AML-193 (cell line): ENCODE data around the gene TMEM123.

ENCODE experiments used
- DNase-seq, 2 experiments: peaks; one replicate each; lab custom pipeline; 2025; lab: John Stamatoyannopoulos, UW

Gene TMEM123

GRCh38 chr11:102471474-102471873 lies 18.9 kb upstream of the TMEM123 start:
- no peak for DNase-seq

- no peak for DNase-seq
These were observed 17.7 kb upstream of the TMEM123 start for GRCh38 chr11:102470251-102470650.

- no peak for DNase-seq
These were observed 16.7 kb upstream of the TMEM123 start for GRCh38 chr11:102469196-102469821.

- no peak for DNase-seq
These were observed 16.1 kb upstream of the TMEM123 start for GRCh38 chr11:102468616-102469195.

GRCh38 chr11:102467853-102468580 lies 15.5 kb upstream of the TMEM123 start:
- DNase-seq = no peak

- DNase-seq = no peak
These were observed 14.6 kb upstream of the TMEM123 start for GRCh38 chr11:102467080-102467708.

- peak; percentile 28 to 37 for DNase-seq
These were observed 13.1 kb upstream of the TMEM123 start for GRCh38 chr11:102465696-102466095.

- peak; percentile 27 to 37 for DNase-seq
These were observed 12.4 kb upstream of the TMEM123 start for GRCh38 chr11:102464859-102465500.

GRCh38 chr11:102464037-102464436 lies 11.5 kb upstream of the TMEM123 start:
- no peak for DNase-seq

GRCh38 chr11:102462610-102463009 lies 10.0 kb upstream of the TMEM123 start:
- DNase-seq = no peak

GRCh38 chr11:102459393-102459792 lies 6.8 kb upstream of the TMEM123 start:
- DNase-seq = no peak

GRCh38 chr11:102458548-102458947 lies 6.0 kb upstream of the TMEM123 start:
- DNase-seq = no peak

GRCh38 chr11:102457865-102458264 lies 5.3 kb upstream of the TMEM123 start:
- no peak for DNase-seq

GRCh38 chr11:102457056-102457677 lies 4.6 kb upstream of the TMEM123 start:
- DNase-seq = no peak

- DNase-seq = peak; percentile 67 to 72
These were observed 3.8 kb upstream of the TMEM123 start for GRCh38 chr11:102456381-102456780.

- DNase-seq = no peak
These were observed 1.4 kb upstream of the TMEM123 start for GRCh38 chr11:102453921-102454320.

- DNase-seq = no peak
These were observed 734 bp upstream of the TMEM123 start for GRCh38 chr11:102453302-102453695.

- peak; percentile 54 to 62 for DNase-seq
These were observed 694 bp downstream of the TMEM123 start for GRCh38 chr11:102451681-102452460.

- no peak for DNase-seq
These were observed 1.4 kb downstream of the TMEM123 start for GRCh38 chr11:102451041-102451680.
